GM12875 (cell line): Measurements from ENCODE around the gene GPHN.

Experiments used
- H3K4me3 ChIP-seq: one replicate; pipeline ENCODE4 v1.5.1; 2011; ENCODE audit warnings: low read depth, low read length, control low read depth
- CTCF ChIP-seq: IDR thresholded peaks from 2 replicates; pipeline ENCODE4 v1.5.1; 2011; ENCODE audit warnings: low read depth, mild to moderate bottlenecking, control low read depth, inconsistent platforms, low read length, moderate library complexity, borderline replicate concordance; ENCODE audit not compliant: insufficient read depth

The GPHN gene

GRCh38 chr14:66596241-66596985 lies 88.5 kb downstream of the GPHN start:
- H3K4me3 ChIP-seq, result no peak overlapping the region
- no peak for TF ChIP-seq CTCF

GRCh38 chr14:66600416-66600815 lies 92.5 kb downstream of the GPHN start:
- no peak overlapping the region for H3K4me3 ChIP-seq
- TF ChIP-seq CTCF, result no peak

GRCh38 chr14:66601932-66602578 lies 94.1 kb downstream of the GPHN start:
- no peak overlapping the region for H3K4me3 ChIP-seq
- TF ChIP-seq CTCF, result no peak

- TF ChIP-seq CTCF, result no peak
- no peak overlapping the region for H3K4me3 ChIP-seq
Observed at GRCh38 chr14:66603945-66604344, 96.0 kb downstream of the GPHN start.

- TF ChIP-seq CTCF, result no peak
- H3K4me3 ChIP-seq, result no peak overlapping the region
Observed at GRCh38 chr14:66606826-66607225, 98.9 kb downstream of the GPHN start.

GRCh38 chr14:66610154-66610563 lies 102.2 kb downstream of the GPHN start:
- peak; percentile 35; the same call in 1 of the 2 replicates for TF ChIP-seq CTCF
- H3K4me3 ChIP-seq, result no peak overlapping the region

GRCh38 chr14:66613344-66613743 lies 105.4 kb downstream of the GPHN start:
- H3K4me3 ChIP-seq, result no peak overlapping the region
- no peak for TF ChIP-seq CTCF
